HEK293 (cell line): Measurements from ENCODE around the gene RAB36.
A peak's percentile ranks its signal among the peaks of the same experiment; 100 is the strongest.

Experiments
- CTCF ChIA-PET: fragments of 350-600 bp; formaldehyde crosslinking; extraction: SDS; loops from one replicate; lab custom pipeline; 2021; ENCODE audit warnings: antibody characterized with exemption; lab: Yijun Ruan, JAX
- POLR2A ChIA-PET: fragments of 300-600 bp; formaldehyde crosslinking; extraction: SDS; loops from one replicate; lab custom pipeline; 2020; ENCODE audit warnings: antibody characterized with exemption, inconsistent platforms; lab: Yijun Ruan, JAX
- H3K27ac ChIP-seq: fragments of 200-500 bp; sonication (Bioruptor generic); 2 replicates; pipeline ENCODE4 v1.5.1; 2014; ENCODE audit warnings: low read depth, low read length, control low read depth, inconsistent platforms; ENCODE audit errors: extremely low read depth
- H3K36me3 ChIP-seq, 2 experiments: fragments of 200-500 bp in 1 of 2; sonication (Bioruptor generic) in 1 of 2; 1 replicate in 1 of 2; 2 replicates in 1 of 2; pipeline ENCODE4 v1.5.1; 2014 to 2017; ENCODE audit warnings: inconsistent platforms in 2 of 2, low read length in 2 of 2; ENCODE audit not compliant: control insufficient read depth in 2 of 2, insufficient read depth in 1 of 2
- H3K4me1 ChIP-seq: fragments of 200-500 bp; sonication (Bioruptor generic); 2 replicates; pipeline ENCODE4 v1.5.1; 2014; ENCODE audit warnings: mild to moderate bottlenecking, low read length, inconsistent platforms; ENCODE audit not compliant: control insufficient read depth, insufficient read depth
- H3K4me3 ChIP-seq: 2 replicates; pipeline ENCODE4 v1.5.1; 2011; ENCODE audit warnings: low read depth, mild to moderate bottlenecking, control low read depth, low read length, moderate library complexity
- H3K9me3 ChIP-seq: fragments of 200-500 bp; sonication (Bioruptor generic); 2 replicates; pipeline ENCODE4 v1.5.1; 2014; ENCODE audit warnings: low read depth, low read length, inconsistent platforms; ENCODE audit not compliant: control insufficient read depth, insufficient read depth
- IKZF3 ChIP-seq: fragments of 450-650 bp; IDR thresholded peaks from 2 replicates; pipeline ENCODE4 v1.5.0; 2018; ENCODE audit warnings: missing biosample characterization, mild to moderate bottlenecking, missing genetic modification characterization, moderate library complexity
- MEIS1 ChIP-seq: sonication (generic); formaldehyde crosslinking; IDR thresholded peaks from 2 replicates; pipeline ENCODE4 v1.8.1; 2022; ENCODE audit warnings: missing genetic modification reagents, mild to moderate bottlenecking, borderline replicate concordance
- MZF1 ChIP-seq: fragments of 450-650 bp; formaldehyde crosslinking; IDR thresholded peaks from 2 replicates; pipeline ENCODE4 v1.5.1; 2017; ENCODE audit warnings: missing biosample characterization, missing genetic modification characterization, borderline replicate concordance
- SP7 ChIP-seq: fragments of 450-650 bp; formaldehyde crosslinking; IDR thresholded peaks from 2 replicates; pipeline ENCODE4 v1.5.1; 2016; ENCODE audit warnings: missing biosample characterization, missing genetic modification characterization
- ZBTB11 ChIP-seq: fragments of 450-650 bp; formaldehyde crosslinking; conservative IDR thresholded peaks from 2 replicates; pipeline ENCODE4 v1.5.1; 2016; ENCODE audit warnings: low read depth, missing biosample characterization, missing genetic modification characterization
- ZBTB49 ChIP-seq: fragments of 450-650 bp; formaldehyde crosslinking; IDR thresholded peaks from 2 replicates; pipeline ENCODE4 v1.5.1; 2016; ENCODE audit warnings: missing biosample characterization, missing genetic modification characterization, low read depth
- ZNF133 ChIP-seq: fragments of 450-650 bp; formaldehyde crosslinking; IDR thresholded peaks from 2 replicates; pipeline ENCODE4 v1.5.1; 2016; ENCODE audit warnings: missing biosample characterization, missing genetic modification characterization
- ZNF274 ChIP-seq, 2 experiments: fragments of 200-500 bp in 1 of 2; fragments of 450-650 bp in 1 of 2; sonication (Bioruptor generic) in 1 of 2; formaldehyde crosslinking in 1 of 2; IDR thresholded peaks; 2 replicates each; pipeline versions ENCODE4 v1.5.1 to v1.6.1; 2014 to 2016; ENCODE audit warnings: borderline replicate concordance in 1 of 2, inconsistent platforms in 1 of 2, low read length in 1 of 2, missing biosample characterization in 1 of 2, missing genetic modification characterization in 1 of 2
- ZNF530 ChIP-seq: fragments of 450-650 bp; formaldehyde crosslinking; IDR thresholded peaks from 2 replicates; pipeline ENCODE4 v1.5.1; 2016; ENCODE audit warnings: low read depth, missing biosample characterization, missing genetic modification characterization
- ZNF549 ChIP-seq: fragments of 450-650 bp; IDR thresholded peaks from 2 replicates; pipeline ENCODE4 v1.5.1; 2018; ENCODE audit warnings: missing biosample characterization, missing genetic modification characterization, mild to moderate bottlenecking, inconsistent platforms, moderate library complexity
- ZNF571 ChIP-seq: fragments of 450-650 bp; formaldehyde crosslinking; IDR thresholded peaks from 2 replicates; pipeline ENCODE4 v1.5.0; 2017; ENCODE audit warnings: missing biosample characterization, missing genetic modification characterization
- ZNF626 ChIP-seq: fragments of 450-650 bp; sonication (Bioruptor Pico); formaldehyde crosslinking; IDR thresholded peaks from 2 replicates; pipeline ENCODE4 v1.5.1; 2018; ENCODE audit warnings: missing biosample characterization, missing genetic modification characterization, inconsistent platforms
- ZNF660 ChIP-seq: fragments of 450-650 bp; IDR thresholded peaks from 2 replicates; pipeline ENCODE4 v1.5.1; 2018; ENCODE audit warnings: missing biosample characterization, mild to moderate bottlenecking, missing genetic modification characterization
- ZSCAN16 ChIP-seq: fragments of 450-650 bp; formaldehyde crosslinking; IDR thresholded peaks from 2 replicates; pipeline ENCODE4 v1.5.1; 2016; ENCODE audit warnings: missing biosample characterization, missing genetic modification characterization
- TF ChIP-seq, protein P1 (sequence below): fragments of 450-650 bp; formaldehyde crosslinking; IDR thresholded peaks from 2 replicates; pipeline ENCODE4 v1.5.1; 2016; ENCODE audit warnings: missing biosample characterization, missing genetic modification characterization
- TF ChIP-seq, protein P2 (sequence below): fragments of 450-650 bp; formaldehyde crosslinking; IDR thresholded peaks from 2 replicates; pipeline ENCODE4 v1.5.1; 2017; ENCODE audit warnings: missing biosample characterization, missing genetic modification characterization

RAB36 gene

GRCh38 chr22:23192133-23192532, 46.9 kb downstream of the RAB36 start (continued):
- no peak for TF ChIP-seq ZBTB11 (tag by site-specific recombination)
- peak; percentile 73 for TF ChIP-seq SP7 (tag by site-specific recombination)

DNA sequence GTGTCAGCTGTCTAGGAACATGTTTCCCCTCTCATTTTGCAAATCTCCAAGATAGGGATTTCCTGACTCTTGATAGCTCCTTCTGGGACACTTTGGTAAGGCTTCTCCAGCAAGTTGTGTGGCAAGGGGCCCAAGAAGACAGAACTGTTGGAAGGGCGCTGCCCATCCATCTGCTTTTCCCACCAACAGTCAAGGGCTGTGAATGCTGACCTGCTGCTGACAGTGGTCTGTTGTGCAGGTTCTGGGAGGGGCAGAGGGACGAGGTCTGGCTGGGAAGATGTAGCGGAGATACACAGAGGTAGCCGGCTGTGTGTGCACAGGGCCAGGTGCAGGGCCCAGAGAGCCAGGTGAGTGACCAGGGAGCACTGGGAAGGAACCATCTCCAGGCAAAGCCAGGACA, 47.3 kb downstream of the RAB36 start:
- peaks cover 0 to 37% of the 10 kb centered on the region in 2 experiments; a peak in 1 of 3 replicates for H3K36me3 ChIP-seq
- TF ChIP-seq ZSCAN16 (tag by site-specific recombination) (no peak), IKZF3 (no peak), ZNF571 (tag by site-specific recombination) (no peak), ZNF660 (tag by site-specific recombination) (no peak), ZNF274 (IDR thresholded peaks at IDR 0.05; ENCODE audit: low read length) (no peak), ZNF274 (tag by site-specific recombination; IDR thresholded peaks at IDR 0.05; ENCODE audit: borderline replicate concordance) (no peak), ZNF549 (tag by site-specific recombination) (no peak), ZNF530 (tag by site-specific recombination) (no peak), ZNF133 (tag by site-specific recombination) (no peak), ZNF626 (tag by site-specific recombination) (no peak), MZF1 (tag by site-specific recombination) (no peak), MEIS1 (CRISPR knock-in tag) (no peak), ZBTB49 (tag by site-specific recombination) (no peak)
- TF ChIP-seq, protein P1, sequence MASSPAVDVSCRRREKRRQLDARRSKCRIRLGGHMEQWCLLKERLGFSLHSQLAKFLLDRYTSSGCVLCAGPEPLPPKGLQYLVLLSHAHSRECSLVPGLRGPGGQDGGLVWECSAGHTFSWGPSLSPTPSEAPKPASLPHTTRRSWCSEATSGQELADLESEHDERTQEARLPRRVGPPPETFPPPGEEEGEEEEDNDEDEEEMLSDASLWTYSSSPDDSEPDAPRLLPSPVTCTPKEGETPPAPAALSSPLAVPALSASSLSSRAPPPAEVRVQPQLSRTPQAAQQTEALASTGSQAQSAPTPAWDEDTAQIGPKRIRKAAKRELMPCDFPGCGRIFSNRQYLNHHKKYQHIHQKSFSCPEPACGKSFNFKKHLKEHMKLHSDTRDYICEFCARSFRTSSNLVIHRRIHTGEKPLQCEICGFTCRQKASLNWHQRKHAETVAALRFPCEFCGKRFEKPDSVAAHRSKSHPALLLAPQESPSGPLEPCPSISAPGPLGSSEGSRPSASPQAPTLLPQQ (tag by site-specific recombination), result no peak
- TF ChIP-seq, protein P2, sequence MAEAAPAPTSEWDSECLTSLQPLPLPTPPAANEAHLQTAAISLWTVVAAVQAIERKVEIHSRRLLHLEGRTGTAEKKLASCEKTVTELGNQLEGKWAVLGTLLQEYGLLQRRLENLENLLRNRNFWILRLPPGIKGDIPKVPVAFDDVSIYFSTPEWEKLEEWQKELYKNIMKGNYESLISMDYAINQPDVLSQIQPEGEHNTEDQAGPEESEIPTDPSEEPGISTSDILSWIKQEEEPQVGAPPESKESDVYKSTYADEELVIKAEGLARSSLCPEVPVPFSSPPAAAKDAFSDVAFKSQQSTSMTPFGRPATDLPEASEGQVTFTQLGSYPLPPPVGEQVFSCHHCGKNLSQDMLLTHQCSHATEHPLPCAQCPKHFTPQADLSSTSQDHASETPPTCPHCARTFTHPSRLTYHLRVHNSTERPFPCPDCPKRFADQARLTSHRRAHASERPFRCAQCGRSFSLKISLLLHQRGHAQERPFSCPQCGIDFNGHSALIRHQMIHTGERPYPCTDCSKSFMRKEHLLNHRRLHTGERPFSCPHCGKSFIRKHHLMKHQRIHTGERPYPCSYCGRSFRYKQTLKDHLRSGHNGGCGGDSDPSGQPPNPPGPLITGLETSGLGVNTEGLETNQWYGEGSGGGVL (tag by site-specific recombination), result no peak
- no peaks in the 10 kb centered on the region; the same call in 1 of the 2 replicates for H3K4me1 ChIP-seq
- no peak overlapping the region for H3K27ac ChIP-seq
- ChIA-PET CTCF (interaction anchor here (0.7 kb wide), 2 partner anchors 9 to 13 kb away, joined by 3 read pairs; no protein-coding TSS in a partner anchor), POLR2A (interaction anchor here (1.5 kb wide), 1 partner anchor 12 kb away, joined by 5 read pairs; the partner anchor contains the start of gene BCR)
- no peaks in the 10 kb centered on the region for H3K9me3 ChIP-seq
- no peak overlapping the region for H3K4me3 ChIP-seq
